Breast epithelium (tissue), 4 donors: ENCODE data around the gene NGB. TPM values are rescaled to one million over a fixed set of nuclear protein-coding genes. Genes with fewer than 3 reads are reported as not detected.

Experiments
- DNase-seq, 2 donors: peaks; one replicate each; pipeline ENCODE4 v3.0.0-alpha.2; 2019; ENCODE audit warnings: low spot score in 2 of 2
- H3K27ac ChIP-seq, 2 donors: fragments of 200-600 bp; sonication (generic) in 1 of 2; one replicate each; pipeline ENCODE4 v1.5.1; 2016 to 2019; ENCODE audit warnings: mild to moderate bottlenecking in 1 of 2
- H3K27me3 ChIP-seq, 2 donors: fragments of 200-600 bp; sonication (generic) in 1 of 2; one replicate each; pipeline versions ENCODE4 v1.5.1 to v1.6.0; 2017 to 2019; ENCODE audit warnings: control low read depth in 1 of 2, mild to moderate bottlenecking in 1 of 2
- H3K36me3 ChIP-seq: fragments of 200-600 bp; one replicate; pipeline ENCODE4 v1.5.1; 2019
- H3K4me1 ChIP-seq, 2 donors: fragments of 200-600 bp; sonication (generic); one replicate each; pipeline ENCODE4 v1.5.1; 2016 to 2019; ENCODE audit warnings: control low read depth in 1 of 2
- H3K4me3 ChIP-seq, 3 donors: fragments of 200-600 bp; sonication (generic); 1 replicate in 2 of 3; 2 replicates in 1 of 3; pipeline ENCODE4 v1.5.1; 2016 to 2019; ENCODE audit warnings: mild to moderate bottlenecking in 3 of 3, moderate library complexity in 2 of 3
- H3K9me3 ChIP-seq, 2 donors: fragments of 200-600 bp; sonication (generic) in 1 of 2; one replicate each; pipeline ENCODE4 v1.5.1; 2016 to 2019; ENCODE audit warnings: control low read depth in 1 of 2
- POLR2A ChIP-seq: fragments of 450-650 bp; IDR thresholded peaks from one replicate; pipeline ENCODE4 v1.6.1; 2016; ENCODE audit warnings: antibody characterized with exemption, mild to moderate bottlenecking, moderate library complexity
- POLR2AphosphoS5 ChIP-seq, 3 donors: sonication (generic); formaldehyde crosslinking; IDR thresholded peaks; one replicate each; pipeline ENCODE4 v1.6.1; 2017; ENCODE audit warnings: antibody characterized with exemption in 3 of 3
- intact Hi-C: fragments of 100-400 bp; cut with DNase I; formaldehyde crosslinking; loops from one replicate; pipeline ENCODE4 v1.15.1; 2023; ENCODE audit warnings: low total_unique reads
- total RNA-seq, 3 donors: library from RNA; depleted of rRNA; stranded (reverse); fragments of >200 nt; gene quantifications; one replicate each; pipeline ENCODE4 v1.1.0, GENCODE V29; 2016
- TF ChIP-seq, protein P1 (sequence below), 3 donors: fragments of 450-650 bp; IDR thresholded peaks; one replicate each; pipeline ENCODE4 v1.5.1; 2016 to 2017; ENCODE audit warnings: antibody characterized with exemption in 3 of 3, mild to moderate bottlenecking in 3 of 3, moderate library complexity in 3 of 3

NGB gene
- total RNA-seq, 3 donors from 2014 or later: not detected

DNA sequence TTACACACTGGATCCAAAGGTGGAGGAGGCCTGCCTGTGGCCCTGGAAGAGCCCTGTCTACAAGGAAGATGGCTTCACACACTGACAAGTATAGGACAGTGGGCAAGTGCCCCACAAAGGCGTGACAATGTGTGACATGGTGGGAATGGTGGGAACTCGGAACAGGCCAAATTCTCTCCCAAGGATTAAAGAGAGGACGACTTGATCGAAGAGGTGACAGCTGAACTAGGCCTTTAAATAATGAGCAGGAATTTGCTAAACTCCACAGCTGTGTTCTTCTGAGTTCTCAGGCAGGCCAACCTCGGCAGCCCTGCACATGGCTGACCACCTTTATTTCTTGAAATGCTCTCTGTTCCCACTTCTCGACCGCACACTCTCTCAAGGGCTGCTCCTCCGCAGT is 25.9 kb upstream of the NGB start:
- Histone ChIP-seq H3K4me3 (no peak overlapping the region), H3K27ac (no peak overlapping the region), H3K36me3 (no peaks in the 10 kb centered on the region), H3K4me1 (no peaks in the 10 kb centered on the region), H3K27me3 (no peaks in the 10 kb centered on the region), H3K9me3 (no peaks in the 10 kb centered on the region)
- TF ChIP-seq, protein P1, sequence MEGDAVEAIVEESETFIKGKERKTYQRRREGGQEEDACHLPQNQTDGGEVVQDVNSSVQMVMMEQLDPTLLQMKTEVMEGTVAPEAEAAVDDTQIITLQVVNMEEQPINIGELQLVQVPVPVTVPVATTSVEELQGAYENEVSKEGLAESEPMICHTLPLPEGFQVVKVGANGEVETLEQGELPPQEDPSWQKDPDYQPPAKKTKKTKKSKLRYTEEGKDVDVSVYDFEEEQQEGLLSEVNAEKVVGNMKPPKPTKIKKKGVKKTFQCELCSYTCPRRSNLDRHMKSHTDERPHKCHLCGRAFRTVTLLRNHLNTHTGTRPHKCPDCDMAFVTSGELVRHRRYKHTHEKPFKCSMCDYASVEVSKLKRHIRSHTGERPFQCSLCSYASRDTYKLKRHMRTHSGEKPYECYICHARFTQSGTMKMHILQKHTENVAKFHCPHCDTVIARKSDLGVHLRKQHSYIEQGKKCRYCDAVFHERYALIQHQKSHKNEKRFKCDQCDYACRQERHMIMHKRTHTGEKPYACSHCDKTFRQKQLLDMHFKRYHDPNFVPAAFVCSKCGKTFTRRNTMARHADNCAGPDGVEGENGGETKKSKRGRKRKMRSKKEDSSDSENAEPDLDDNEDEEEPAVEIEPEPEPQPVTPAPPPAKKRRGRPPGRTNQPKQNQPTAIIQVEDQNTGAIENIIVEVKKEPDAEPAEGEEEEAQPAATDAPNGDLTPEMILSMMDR (IDR thresholded peaks at IDR 0.05): no peak
- TF ChIP-seq POLR2AphosphoS5 (IDR thresholded peaks at IDR 0.05): no peak
- TF ChIP-seq POLR2A: no peak
- no peak for DNase-seq
- intact Hi-C loops: loop anchor here (5.0 kb wide), 1 partner anchor 35 kb away; no protein-coding TSS in a partner anchor

DNA sequence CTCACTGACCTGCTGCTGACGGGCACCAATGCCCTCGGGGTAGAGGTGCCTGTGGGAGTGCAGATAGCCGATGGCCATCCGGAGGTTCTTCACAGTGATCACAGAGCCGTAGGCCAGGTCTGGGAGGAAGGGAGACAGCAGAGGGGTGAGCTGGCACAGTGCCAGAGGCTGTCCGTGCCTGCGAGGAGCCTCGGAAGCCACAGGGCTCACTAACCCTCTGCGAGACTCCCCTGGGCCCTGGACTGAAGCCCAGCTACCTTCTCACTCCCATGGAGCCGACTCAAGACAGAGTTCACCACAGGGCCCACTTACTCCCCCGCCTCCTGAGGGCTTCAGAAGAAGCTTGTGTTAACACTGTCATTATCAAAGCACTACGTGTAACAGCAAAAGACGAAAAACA is 25.1 kb upstream of the NGB start:
- no peak for DNase-seq

DNA sequence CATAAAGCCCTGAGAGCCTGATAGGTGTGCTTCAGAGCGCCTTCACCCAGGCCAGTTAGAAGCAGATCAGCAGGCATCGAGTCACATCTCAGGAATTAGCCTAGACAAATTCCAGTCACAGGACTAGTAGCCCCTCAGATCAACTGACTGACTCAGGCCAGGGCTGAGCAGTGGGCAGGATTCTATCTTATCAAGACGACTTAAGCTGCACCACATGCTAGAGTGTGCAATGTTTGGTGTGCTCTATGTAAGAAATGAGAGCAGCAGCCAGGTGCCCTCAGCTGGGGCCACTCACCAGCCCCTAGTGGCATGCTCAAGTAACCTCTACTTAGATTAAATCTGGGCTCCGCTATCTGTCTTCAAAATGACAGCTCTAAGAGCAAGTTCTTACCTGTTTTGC is 19.7 kb upstream of the NGB start:
- no peak for DNase-seq
- Histone ChIP-seq H3K27me3 (no peaks in the 10 kb centered on the region), H3K36me3 (peaks cover 4% of the 10 kb centered on the region), H3K4me1 (no peaks in the 10 kb centered on the region), H3K4me3 (no peak overlapping the region), H3K9me3 (no peaks in the 10 kb centered on the region), H3K27ac (no peak overlapping the region)
- TF ChIP-seq POLR2AphosphoS5 (IDR thresholded peaks at IDR 0.05) (no peak), POLR2A (no peak)
- TF ChIP-seq, protein P1 (IDR thresholded peaks at IDR 0.05): no peak
- intact Hi-C loops: no loop called here

More for the DNA sequence above, 25.1 kb upstream of the NGB start:
- no peak overlapping the region for H3K27ac ChIP-seq
- H3K4me1 ChIP-seq: no peaks in the 10 kb centered on the region
- H3K9me3 ChIP-seq: no peaks in the 10 kb centered on the region
- H3K27me3 ChIP-seq: no peaks in the 10 kb centered on the region
- no peak overlapping the region for H3K4me3 ChIP-seq
- TF ChIP-seq, protein P1 (IDR thresholded peaks at IDR 0.05): no peak
- intact Hi-C loops: loop anchor here (5.0 kb wide), 1 partner anchor 36 kb away; no protein-coding TSS in a partner anchor
- H3K36me3 ChIP-seq: no peaks in the 10 kb centered on the region

DNA sequence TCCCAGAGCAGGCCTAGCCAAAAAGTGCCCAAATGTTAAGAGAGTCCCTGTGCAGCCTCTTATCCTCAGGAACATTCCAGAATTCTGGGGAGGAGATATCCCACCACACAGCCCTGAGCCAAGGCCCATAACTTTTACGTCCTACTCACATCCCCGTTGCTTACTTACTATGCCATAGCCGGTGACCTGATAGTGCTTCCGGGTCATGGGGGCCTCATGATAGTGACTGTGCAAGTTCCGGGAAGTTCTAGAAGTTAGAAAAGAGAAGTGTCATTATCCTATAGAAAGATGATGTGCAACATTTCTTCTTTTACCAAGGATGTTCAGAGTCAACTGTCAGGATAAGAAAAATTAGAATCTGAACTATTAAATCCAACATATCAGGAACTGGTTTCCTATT is 15.6 kb upstream of the NGB start:
- no peak for TF ChIP-seq POLR2A
- no peak for TF ChIP-seq POLR2AphosphoS5 (IDR thresholded peaks at IDR 0.05)
- TF ChIP-seq, protein P1 (IDR thresholded peaks at IDR 0.05): no peak
- Histone ChIP-seq H3K27ac (no peak overlapping the region), H3K36me3 (peaks cover 4% of the 10 kb centered on the region), H3K4me3 (no peak overlapping the region), H3K4me1 (no peaks in the 10 kb centered on the region), H3K9me3 (no peaks in the 10 kb centered on the region), H3K27me3 (no peaks in the 10 kb centered on the region)
- DNase-seq: no peak
- intact Hi-C loops: no loop called here

DNA sequence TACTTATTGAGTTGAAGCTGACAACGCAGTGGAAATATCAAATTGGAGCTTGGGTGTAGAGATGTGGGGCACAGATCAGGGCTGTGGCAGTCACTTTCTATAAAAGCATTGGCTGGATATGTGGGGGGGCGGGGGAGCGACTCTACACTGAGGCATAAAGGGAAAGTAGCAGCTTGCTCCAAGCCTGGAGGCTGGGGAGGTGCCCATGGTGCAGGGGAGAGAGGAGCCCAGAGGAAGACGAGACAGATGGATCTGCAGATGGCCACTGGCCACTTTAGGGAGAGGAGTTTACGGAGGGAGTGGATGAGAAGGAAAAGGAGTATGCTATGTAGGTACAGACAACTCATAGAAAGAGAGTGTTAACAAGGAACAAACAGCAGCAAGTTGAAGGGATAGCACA is 13.5 kb upstream of the NGB start:
- H3K4me3 ChIP-seq: no peak overlapping the region
- TF ChIP-seq POLR2A: no peak
- TF ChIP-seq, protein P1 (IDR thresholded peaks at IDR 0.05): no peak
- no peak for TF ChIP-seq POLR2AphosphoS5 (IDR thresholded peaks at IDR 0.05)
- no peaks in the 10 kb centered on the region for H3K4me1 ChIP-seq
- no peaks in the 10 kb centered on the region for H3K27me3 ChIP-seq
- H3K27ac ChIP-seq: no peak overlapping the region
- H3K36me3 ChIP-seq: peaks cover 4% of the 10 kb centered on the region
- intact Hi-C loops: no loop called here
- no peaks in the 10 kb centered on the region for H3K9me3 ChIP-seq
- no peak for DNase-seq
